Activated CD4-positive, CD25-positive, alpha-beta regulatory T cell treated with anti-CD3 and anti-CD28 coated beads, Interleukin-2, amount 50 U/mL, for 24 hours (primary cell): ENCODE measurements around the gene ST6GALNAC2.
"Not testable (repeated sequence)": the region's sequence is repeated elsewhere in the genome, so short reads cannot be mapped to it uniquely, and the experiment has no call there.

ENCODE experiments used
- ATAC-seq, 2 donors: fragments of 150-1000 bp; cut with Tn5 transposase; one replicate each; pipeline ENCODE4 v1.10.0; 2021; ENCODE audit warnings: mild to moderate bottlenecking in 1 of 2, moderate library complexity in 1 of 2

Gene ST6GALNAC2

DNA sequence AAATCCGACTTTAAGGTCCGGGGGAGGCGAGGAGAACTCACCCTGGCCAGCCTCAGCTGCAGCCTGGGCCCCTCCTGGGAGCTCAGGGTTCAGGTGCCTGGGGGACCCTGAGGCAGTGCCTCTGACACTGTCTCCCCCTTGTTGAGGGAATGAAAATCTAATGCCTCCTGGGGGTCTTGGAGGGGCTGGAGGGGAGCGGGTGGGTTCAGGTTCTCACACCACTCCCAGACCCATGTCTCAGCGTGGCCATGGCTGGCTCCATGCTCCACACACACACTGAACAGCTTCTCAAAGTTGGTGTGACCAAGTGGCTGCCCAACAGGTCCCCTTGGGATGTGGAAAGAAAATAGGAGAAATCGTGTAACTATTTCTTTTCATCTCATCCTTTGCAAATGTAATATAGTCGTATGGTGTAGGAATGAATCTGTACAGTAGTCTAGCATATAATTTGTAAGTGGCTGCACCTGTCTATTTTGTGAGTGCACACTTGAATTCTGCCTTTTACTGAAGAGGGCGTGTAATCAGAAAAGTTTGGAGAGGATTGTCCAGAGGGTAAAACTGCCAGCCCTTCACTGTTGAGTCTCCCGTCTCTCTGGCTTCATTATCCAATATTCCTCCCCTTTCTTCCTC lies 46.6 kb downstream of the ST6GALNAC2 start:
- no peak for ATAC-seq

DNA sequence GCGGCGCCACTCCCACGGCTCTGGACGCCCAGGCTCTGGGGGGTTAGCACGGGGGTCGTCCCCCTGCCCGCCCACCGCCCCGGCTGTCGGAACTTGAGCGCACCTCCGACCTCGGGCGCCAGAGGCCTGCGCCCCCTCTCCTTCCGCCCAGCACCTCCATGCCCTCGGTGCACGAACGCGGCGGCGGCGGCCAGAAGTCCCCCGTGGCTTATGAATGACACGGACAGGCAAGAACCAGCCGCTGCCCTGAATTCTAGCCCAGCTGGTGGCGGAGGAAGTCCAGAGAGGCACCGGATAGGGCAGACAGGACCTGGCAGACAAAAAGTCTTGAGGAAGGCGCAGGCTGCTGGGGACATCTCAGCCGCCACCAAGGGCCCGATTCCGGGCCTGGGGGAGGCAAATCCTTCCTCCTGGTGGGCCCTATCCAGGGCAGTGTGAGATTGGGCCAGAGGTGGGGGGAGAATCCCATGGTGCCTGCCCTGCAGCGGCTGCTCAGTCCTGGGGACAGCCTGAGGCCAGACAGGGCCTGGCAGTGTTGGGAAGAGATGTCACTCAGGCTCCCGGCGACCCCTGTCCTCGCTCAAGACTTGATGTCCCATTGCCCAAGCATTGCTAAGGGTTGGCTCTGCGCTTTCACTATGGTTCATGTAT lies 47.3 kb downstream of the ST6GALNAC2 start:
- no peak for ATAC-seq

DNA sequence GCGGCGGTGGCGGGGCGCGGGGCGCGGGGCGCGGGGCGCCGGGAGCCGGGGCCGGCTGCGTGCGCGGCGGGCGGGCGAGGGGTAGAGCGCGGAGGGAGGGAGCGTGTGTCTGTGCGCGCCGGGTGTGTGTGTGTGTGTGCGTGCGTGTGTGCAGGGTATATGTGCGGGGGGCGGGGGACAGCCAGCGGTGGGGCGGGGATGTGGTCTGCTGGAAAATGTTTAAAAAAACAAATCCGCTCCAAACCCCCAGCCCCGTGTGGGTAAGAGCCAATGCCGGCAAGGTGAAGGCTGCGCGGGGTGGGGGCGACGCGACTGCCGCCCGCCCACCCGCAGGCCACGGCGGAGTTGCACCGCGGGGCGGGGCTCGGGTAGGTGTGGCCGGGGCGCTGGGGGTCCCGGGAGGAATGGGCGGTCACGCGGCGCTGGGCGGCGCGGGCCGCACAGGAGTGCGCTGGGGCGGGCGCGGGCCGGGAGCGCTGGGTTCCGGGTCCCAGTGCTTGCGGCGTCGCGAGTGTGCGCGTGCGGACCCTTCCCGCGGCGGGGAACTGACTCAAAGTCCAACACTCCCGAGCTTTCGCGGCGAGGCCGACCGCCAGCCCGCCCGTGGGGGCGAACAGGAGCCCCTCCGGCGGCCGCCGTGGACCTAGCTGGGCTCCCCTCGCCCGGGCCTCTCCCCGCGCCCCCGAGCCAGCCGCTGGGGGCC lies 47.9 kb downstream of the ST6GALNAC2 start, which contains the start of gene CYGB:
Gene CYGB (minus strand): TSS at position 132 of the 703 bp plus-strand sequence. CDS start 167 bp downstream, outside the sequence.
- peak; percentile 22 to 31 for ATAC-seq

- no peak for ATAC-seq
Measured at GRCh38 chr17:76537288-76537577, 48.4 kb downstream of the ST6GALNAC2 start.

DNA sequence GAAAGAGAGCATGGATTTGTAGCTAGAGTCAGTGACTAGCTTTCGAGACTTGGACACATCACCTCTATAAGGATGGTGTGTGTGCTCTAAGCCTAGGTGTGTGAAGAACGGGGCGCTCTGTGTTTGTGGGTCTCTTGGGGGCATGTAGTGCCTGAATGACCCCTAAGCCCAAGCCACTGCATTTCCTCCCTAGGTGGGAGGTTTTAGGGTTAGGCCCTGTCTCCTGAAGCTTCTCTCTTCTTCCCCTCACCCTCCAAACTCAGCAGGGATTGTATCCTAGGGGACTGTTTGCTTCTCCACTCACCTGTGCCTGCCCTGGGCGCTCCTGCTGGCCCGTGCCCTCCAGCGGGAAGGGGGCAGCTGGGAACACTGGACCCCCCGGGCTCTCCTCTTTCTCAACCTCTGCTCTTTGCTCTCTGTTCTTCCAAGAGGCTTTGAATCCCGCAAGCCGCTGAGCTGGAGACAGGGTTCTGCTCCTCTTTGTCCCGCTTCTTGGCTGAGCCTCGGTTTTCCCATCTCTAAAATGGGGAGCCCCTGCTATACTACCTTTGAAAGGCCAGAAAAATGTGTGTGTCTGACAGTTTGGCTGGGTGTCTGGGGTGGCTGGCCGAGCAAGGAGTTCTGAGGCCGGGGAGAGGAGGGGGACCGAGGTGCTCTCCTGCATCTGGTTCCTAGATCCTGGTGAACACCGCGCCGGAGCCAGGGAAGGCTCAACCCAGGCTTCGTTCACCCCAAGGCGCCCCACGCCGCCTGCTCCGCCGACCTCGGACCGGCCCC lies 49.0 kb downstream of the ST6GALNAC2 start:
- ATAC-seq: no peak

DNA sequence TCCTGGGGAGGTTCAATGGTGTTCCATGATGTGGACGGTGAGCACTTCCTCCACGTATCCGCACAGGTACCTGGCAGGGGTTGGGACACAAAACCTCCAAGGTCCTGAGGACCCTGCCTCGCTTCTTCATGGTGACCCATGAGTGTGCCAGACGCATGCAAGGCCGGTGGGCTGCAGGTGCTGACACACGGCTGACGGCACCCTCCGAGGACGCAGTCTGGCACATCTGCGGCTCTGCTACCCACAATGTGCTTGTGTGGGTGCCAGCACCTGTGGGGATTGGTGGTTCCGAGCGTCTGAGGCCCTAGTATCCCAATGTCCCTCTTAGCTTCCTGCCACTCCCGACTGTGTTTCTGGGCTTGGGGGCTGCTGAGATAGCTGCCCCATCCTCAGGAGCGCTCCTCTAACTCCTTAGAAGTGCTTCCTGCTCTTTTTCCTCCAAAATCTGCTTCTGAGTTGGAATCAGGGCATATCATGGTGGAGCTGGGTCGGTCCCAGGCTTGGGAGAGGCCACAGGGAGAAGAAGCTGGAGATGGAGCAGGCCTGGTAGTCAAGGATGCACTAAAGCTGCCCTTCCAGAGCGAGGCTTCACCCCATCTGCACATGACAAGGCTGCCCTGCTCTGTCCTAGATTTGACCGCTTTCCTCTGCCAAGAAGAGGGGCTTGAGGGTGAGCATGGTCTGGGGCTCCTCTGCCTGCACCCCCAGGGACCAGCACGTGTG lies 49.7 kb downstream of the ST6GALNAC2 start:
- no peak for ATAC-seq

DNA sequence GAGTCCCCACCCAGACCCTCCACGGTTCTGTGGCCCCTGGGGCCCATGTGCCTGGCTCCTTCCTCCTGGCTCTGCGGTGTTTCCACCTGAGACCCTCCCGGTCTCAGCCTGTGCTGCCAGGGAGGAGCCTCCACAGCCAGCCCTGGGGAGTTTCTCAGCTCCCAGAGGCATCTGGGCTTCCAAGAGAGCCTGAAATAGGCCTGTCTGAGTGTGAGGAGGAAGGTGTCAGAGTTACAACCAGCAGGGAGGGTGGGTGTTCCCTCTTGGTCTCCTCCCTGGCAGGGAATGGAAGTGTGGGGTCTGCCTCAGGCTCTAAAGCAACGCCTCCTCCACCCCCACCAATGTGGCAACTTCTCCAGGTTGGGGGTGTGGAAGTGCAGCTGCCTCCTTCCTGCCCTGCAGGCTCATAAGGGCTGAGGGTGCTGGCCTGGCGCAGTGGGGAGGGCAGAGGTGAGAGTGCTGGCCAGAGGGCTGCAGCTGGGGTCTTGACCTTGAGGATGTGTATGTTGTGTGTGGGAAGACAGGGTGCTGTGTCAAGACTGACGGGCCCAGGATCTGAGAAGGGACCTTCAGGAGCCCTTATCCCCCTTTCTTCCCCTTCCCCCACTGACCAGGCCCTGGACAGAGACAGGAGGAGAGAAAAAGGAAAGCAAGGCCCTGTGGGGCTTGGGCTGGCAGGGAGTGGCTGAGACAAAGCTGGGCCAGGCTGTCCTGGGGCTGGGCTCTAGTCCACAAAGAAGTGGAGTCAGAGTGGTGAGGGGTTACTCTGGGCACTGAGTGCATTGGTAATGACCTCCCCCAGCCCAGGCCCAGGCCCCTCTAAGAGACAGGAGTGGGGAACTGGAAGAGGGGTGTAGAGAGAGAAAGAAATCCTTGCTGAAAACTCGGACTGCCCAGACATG lies 50.6 kb downstream of the ST6GALNAC2 start:
- no peak for ATAC-seq

GRCh38 chr17:76533640-76534359 lies 51.9 kb downstream of the ST6GALNAC2 start:
- ATAC-seq: not testable (repeated sequence)

- ATAC-seq: no peak
Measured at GRCh38 chr17:76532072-76532651, 53.5 kb downstream of the ST6GALNAC2 start.

GRCh38 chr17:76531486-76532038 lies 54.1 kb downstream of the ST6GALNAC2 start:
- ATAC-seq: no peak

DNA sequence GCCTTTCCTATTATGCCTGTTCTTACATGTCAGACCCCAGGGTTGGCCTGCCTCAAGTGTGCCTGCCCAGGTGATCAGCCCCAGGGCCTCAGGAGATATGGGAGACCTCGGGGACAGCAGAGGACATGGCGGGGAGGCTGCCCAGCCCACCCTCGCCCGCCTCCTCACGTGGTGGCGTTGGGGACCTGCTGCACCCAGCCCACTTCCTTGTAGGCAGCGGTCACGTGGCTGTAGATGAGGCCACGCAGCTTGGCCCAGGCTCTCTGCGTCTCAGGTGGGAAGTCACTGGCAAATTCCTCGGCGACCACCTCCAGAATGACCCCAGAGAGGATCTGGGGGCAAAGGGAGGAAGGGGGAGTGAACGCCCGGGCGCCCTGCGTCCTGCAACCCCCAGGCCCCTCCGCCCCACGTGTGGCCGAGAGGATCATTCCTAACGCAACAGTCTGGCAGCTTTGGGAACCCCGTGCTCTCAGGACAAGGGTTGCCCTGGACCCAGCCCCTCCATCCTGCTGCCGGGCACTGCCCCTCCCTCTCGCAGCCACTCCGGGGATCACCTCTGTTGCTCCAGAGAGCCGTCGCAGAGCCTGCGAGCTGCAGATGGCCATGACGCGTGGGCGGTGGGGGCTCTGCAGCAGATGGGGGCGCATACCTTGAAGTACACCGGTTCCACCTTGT lies 54.7 kb downstream of the ST6GALNAC2 start:
- ATAC-seq: no peak

DNA sequence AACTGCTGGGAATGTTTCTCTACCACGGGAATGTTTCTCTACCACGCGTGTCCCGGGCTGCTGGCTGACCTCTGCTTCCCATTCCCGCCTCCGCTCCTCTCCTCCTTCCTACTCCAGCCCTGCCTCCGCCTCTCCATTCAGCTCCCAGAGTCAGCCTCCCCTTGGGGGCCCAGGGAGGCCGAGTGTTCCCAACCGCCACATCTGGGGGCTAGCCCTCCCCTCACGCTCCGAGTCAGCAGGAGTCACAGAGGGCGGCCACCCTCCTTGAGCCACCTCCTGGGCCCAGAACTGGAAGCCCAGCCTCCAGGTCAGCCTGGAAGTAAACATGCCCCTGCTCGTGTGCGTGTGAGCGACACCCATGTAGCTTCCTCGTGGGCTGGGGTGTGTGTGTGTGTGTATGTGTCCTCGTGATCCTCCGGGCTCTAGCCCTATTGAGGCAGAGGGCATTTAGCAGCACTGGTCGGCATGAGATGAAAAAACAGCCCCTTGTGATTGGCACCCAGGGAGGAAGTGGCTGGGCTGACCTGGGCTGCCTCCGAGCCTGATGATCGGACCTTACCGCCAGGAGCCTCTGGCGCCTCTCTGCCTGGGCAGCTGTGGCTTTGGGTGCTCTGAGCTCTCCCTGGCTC lies 55.5 kb downstream of the ST6GALNAC2 start:
- no peak for ATAC-seq

- no peak for ATAC-seq
Measured at GRCh38 chr17:76529224-76530094, 56.2 kb downstream of the ST6GALNAC2 start.

DNA sequence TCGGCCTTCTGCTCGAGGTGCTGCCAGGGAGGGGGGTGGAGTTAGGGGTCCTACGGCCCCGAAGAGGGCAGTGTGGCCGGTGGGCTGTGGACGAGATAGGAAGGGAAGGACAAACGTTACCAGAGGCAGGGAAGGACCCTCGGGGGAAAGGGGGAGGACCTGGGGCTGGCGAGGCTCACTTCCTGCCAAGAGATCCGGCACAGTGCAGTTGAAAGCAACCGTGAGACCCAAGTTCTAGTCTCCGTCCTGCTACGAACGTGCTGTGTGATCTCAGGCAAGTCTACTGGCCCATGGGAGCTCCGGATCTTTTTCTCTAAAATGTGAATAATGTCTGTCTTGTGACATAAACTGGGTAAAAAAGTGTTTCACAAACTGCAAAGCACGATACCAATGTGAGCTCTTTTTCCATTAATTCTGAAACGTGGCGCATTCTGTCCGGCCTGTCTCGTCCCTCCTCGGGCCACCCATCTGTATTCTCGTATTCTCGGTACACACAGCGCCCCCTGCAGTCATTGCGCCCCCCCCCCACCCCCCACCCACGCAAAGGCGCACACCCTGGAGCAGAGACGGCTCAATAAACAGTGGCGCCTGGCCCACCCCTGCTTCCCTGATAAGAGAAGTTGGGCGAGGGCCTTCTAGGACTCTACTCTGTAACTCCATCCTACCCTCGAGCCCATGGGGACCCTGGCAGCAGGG lies 57.0 kb downstream of the ST6GALNAC2 start:
- no peak for ATAC-seq

- ATAC-seq: peak in 1 of 2 donors; percentile 15
Measured at GRCh38 chr17:76528156-76528527, 57.5 kb downstream of the ST6GALNAC2 start.

- ATAC-seq: peak; percentile 40 to 52
Measured at GRCh38 chr17:76527430-76528111, 58.1 kb downstream of the ST6GALNAC2 start.

DNA sequence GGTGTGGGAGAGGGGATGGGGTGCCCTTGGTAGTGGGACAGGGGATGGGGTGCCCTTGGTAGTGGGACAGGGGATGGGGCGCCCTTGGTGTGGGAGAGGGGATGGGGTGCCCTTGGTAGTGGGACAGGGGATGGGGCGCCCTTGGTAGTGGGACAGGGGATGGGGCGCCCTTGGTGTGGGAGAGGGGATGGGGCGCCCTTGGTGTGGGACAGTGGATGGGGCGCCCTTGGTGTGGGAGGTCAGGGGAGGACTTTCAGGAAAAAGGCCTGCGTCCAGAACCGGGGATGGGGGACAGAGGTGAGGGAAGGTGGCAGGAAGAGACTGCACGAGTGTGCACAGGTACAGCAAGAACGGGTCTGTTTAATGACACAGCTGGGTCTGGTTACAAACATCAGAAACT lies 58.6 kb downstream of the ST6GALNAC2 start:
- ATAC-seq: not testable (repeated sequence)
